Kidney (tissue), 14 donors: ENCODE measurements around the gene KNDC1. TPM values are rescaled to one million over a fixed set of nuclear protein-coding genes. Genes with fewer than 3 reads are reported as not detected.
"Not testable (repeated sequence)": the region's sequence is repeated elsewhere in the genome, so short reads cannot be mapped to it uniquely, and the experiment has no call there.

Experiments used
- DNase-seq, 5 donors: peaks; one replicate each; pipeline ENCODE4 v3.0.0-alpha.2; 2013 to 2020
- FAIRE-seq: peaks from 2 replicates; lab custom pipeline; 2012; peaks lifted over from hg19 to GRCh38; lab: Jason Lieb, UNC
- H3K27ac ChIP-seq, 2 donors: one replicate each; pipeline ENCODE4 v1.7.0; 2013; ENCODE audit warnings: low read depth in 2 of 2, low read length in 2 of 2, inconsistent platforms in 1 of 2
- H3K27me3 ChIP-seq: one replicate; pipeline ENCODE4 v1.7.1; 2013; ENCODE audit warnings: low read length, inconsistent platforms; ENCODE audit not compliant: control insufficient read depth, insufficient read depth
- H3K36me3 ChIP-seq, 3 donors: one replicate each; pipeline versions ENCODE4 v1.7.0 to v1.7.1; 2013; ENCODE audit warnings: low read length in 3 of 3, control low read depth in 1 of 3, inconsistent platforms in 1 of 3; ENCODE audit not compliant: insufficient read depth in 3 of 3, control insufficient read depth in 2 of 3
- H3K4me1 ChIP-seq, 3 donors: one replicate each; pipeline versions ENCODE4 v1.7.0 to v1.7.1; 2013; ENCODE audit warnings: low read length in 3 of 3, inconsistent platforms in 1 of 3, low read depth in 1 of 3; ENCODE audit not compliant: control insufficient read depth in 2 of 3, insufficient read depth in 2 of 3
- H3K4me3 ChIP-seq, 3 donors: one replicate each; pipeline versions ENCODE4 v1.7.0 to v1.8.1; 2013; ENCODE audit warnings: low read length in 3 of 3, control low read depth in 1 of 3, inconsistent platforms in 1 of 3
- H3K9ac ChIP-seq, 3 donors: one replicate each; pipeline versions ENCODE4 v1.7.0 to v1.7.1; 2013; ENCODE audit warnings: low read length in 3 of 3, control low read depth in 1 of 3, inconsistent platforms in 1 of 3
- H3K9me3 ChIP-seq, 3 donors: one replicate each; pipeline versions ENCODE4 v1.7.0 to v1.7.1; 2013; ENCODE audit warnings: low read length in 3 of 3, control low read depth in 1 of 3, inconsistent platforms in 1 of 3; ENCODE audit not compliant: control insufficient read depth in 2 of 3, insufficient read depth in 1 of 3
- CTCF ChIP-seq: IDR thresholded peaks from 3 replicates; pipeline ENCODE4 v1.5.1; 2012; ENCODE audit warnings: mild to moderate bottlenecking, moderate library complexity, borderline replicate concordance; ENCODE audit not compliant: insufficient read depth; ENCODE audit errors: extremely low read depth
- intact Hi-C: fragments of 100-400 bp; cut with DNase I; formaldehyde crosslinking; loops from one replicate; pipeline ENCODE4 v1.11.1; 2022
- polyA plus RNA-seq: library from polyadenylated mRNA; stranded (reverse); fragments of 350-450 nt; fragmentation: Illumina TruSeq; extraction: RNeasy Lipid Tissue Mini Kit (QIAGEN cat#74804); gene quantifications from one replicate; pipeline ENCODE4 v1.2.3, GENCODE V29; 2014; ENCODE audit warnings: low read depth, low replicate concordance; ENCODE audit not compliant: insufficient read depth
- total RNA-seq: library from RNA; stranded (reverse); fragmentation: NEBNext Ultra II Directional; extraction: Animal tissue kit (Norgen Biotek cat#: 25700); gene quantifications from one replicate; pipeline ENCODE4 v1.2.1, GENCODE V29; 2021
- donor health status: control.
- donor health status: control.
- donor health status: control.
- donor health status: control.
- donor health status: control.
- donor health status: DM: yes; HTN: yes; CAD: no.
- donor health status: Normal renal cell carcinoma (clear cell type).

The KNDC1 gene
- total and polyA plus RNA-seq, 2 donors from 2014 or later, result 0.43 to 8.7 TPM

- H3K27me3 ChIP-seq, result no peaks in the 10 kb centered on the region
- no peaks in the 10 kb centered on the region for H3K4me1 ChIP-seq
- TF ChIP-seq CTCF, result no peak
- no peak overlapping the region for H3K27ac ChIP-seq
- DNase-seq (peak in 2 of 5 donors; percentile 36 to 61), FAIRE-seq (no peak)
- intact Hi-C loops, result no loop called here
- H3K4me3 ChIP-seq, result no peak overlapping the region
- no peaks in the 10 kb centered on the region for H3K9me3 ChIP-seq
- no peaks in the 10 kb centered on the region for H3K36me3 ChIP-seq
- H3K9ac ChIP-seq, result no peak overlapping the region
These were observed 25.5 kb upstream of the KNDC1 start for GRCh38 chr10:133134411-133135115.

GRCh38 chr10:133135116-133135465, 24.9 kb upstream of the KNDC1 start:
- peak in 2 of 5 donors; percentile 41 to 48 for DNase-seq
- intact Hi-C loops, result no loop called here
- no peaks in the 10 kb centered on the region for H3K4me1 ChIP-seq
- no peak overlapping the region for H3K9ac ChIP-seq
- no peaks in the 10 kb centered on the region for H3K36me3 ChIP-seq
- no peaks in the 10 kb centered on the region for H3K9me3 ChIP-seq
- FAIRE-seq, result no peak
- H3K27ac ChIP-seq, result no peak overlapping the region
- no peaks in the 10 kb centered on the region for H3K27me3 ChIP-seq
- H3K4me3 ChIP-seq, result no peak overlapping the region
- no peak for TF ChIP-seq CTCF

GRCh38 chr10:133137486-133138145, 22.4 kb upstream of the KNDC1 start:
- H3K27me3 ChIP-seq, H3K27ac ChIP-seq, H3K4me3 ChIP-seq, H3K36me3 ChIP-seq, FAIRE-seq, DNase-seq, H3K4me1 ChIP-seq, H3K9me3 ChIP-seq, intact Hi-C loops, H3K9ac ChIP-seq: not testable (repeated sequence)

GRCh38 chr10:133139551-133140065, 20.4 kb upstream of the KNDC1 start:
- intact Hi-C loops, result no loop called here
- H3K27ac ChIP-seq, result no peak overlapping the region
- FAIRE-seq (no peak), DNase-seq (peak in 2 of 5 donors; percentile 64 to 67)
- no peaks in the 10 kb centered on the region for H3K4me1 ChIP-seq
- H3K9me3 ChIP-seq, result no peaks in the 10 kb centered on the region
- no peak overlapping the region for H3K9ac ChIP-seq
- H3K4me3 ChIP-seq, result no peak overlapping the region
- no peaks in the 10 kb centered on the region for H3K36me3 ChIP-seq
- H3K27me3 ChIP-seq, result no peaks in the 10 kb centered on the region
- TF ChIP-seq CTCF, result no peak
